ENCODE measurements around the gene PTPN22.

The PTPN22 gene

DNA sequence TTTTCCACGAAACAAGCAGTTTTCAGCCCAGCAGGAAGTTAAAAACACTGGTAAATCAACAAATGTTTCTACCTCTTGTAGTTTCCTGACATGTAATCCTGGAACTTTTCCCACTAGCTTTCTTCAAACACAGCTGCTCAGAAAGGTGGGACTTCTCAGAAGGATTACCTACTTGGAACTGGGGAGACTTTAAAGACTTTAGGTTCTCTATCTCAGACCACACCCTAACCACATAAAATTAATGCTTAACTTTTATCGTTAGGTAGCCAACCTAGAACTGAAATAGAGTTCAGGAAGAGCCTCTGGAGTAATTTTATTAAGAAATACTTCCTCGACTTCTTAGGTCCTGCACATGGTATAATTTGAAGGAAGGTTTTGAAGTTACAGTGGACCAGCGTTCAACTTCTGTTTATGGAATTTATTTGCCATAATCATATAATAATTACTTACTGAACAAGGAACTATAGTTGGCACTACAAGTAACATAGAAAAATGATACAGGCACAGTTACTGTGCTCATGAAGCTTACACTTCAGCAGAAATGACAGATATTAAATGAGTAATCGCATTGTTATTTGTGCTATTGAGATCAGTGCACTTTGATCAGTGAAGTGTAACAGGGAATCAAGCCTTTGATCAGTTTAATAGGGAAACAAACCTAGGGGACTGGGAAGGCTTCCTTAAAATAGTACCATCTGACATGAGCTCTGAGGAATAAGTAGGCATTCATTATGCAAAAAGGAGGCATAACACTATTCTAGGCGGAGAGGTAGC, 16.1 kb upstream of the PTPN22 start, which contains the start of gene BCL2L15:
Gene BCL2L15 (minus strand): TSS at position 180 of the 774 bp plus-strand sequence. CDS start 206 bp downstream, outside the sequence.
- TF ChIP-seq, protein P1, sequence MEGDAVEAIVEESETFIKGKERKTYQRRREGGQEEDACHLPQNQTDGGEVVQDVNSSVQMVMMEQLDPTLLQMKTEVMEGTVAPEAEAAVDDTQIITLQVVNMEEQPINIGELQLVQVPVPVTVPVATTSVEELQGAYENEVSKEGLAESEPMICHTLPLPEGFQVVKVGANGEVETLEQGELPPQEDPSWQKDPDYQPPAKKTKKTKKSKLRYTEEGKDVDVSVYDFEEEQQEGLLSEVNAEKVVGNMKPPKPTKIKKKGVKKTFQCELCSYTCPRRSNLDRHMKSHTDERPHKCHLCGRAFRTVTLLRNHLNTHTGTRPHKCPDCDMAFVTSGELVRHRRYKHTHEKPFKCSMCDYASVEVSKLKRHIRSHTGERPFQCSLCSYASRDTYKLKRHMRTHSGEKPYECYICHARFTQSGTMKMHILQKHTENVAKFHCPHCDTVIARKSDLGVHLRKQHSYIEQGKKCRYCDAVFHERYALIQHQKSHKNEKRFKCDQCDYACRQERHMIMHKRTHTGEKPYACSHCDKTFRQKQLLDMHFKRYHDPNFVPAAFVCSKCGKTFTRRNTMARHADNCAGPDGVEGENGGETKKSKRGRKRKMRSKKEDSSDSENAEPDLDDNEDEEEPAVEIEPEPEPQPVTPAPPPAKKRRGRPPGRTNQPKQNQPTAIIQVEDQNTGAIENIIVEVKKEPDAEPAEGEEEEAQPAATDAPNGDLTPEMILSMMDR (IDR thresholded peaks at IDR 0.05; ENCODE audit: low read depth, low read length), result no peak
- no peak for DNase-seq (ENCODE audit: low read depth in 2 of 2)
- H3K4me3 ChIP-seq (replicated peaks in 1 of 2; ENCODE audit: low read depth in 2 of 2, low read length in 2 of 2), result no peak within 1 kb of the TSS

DNA sequence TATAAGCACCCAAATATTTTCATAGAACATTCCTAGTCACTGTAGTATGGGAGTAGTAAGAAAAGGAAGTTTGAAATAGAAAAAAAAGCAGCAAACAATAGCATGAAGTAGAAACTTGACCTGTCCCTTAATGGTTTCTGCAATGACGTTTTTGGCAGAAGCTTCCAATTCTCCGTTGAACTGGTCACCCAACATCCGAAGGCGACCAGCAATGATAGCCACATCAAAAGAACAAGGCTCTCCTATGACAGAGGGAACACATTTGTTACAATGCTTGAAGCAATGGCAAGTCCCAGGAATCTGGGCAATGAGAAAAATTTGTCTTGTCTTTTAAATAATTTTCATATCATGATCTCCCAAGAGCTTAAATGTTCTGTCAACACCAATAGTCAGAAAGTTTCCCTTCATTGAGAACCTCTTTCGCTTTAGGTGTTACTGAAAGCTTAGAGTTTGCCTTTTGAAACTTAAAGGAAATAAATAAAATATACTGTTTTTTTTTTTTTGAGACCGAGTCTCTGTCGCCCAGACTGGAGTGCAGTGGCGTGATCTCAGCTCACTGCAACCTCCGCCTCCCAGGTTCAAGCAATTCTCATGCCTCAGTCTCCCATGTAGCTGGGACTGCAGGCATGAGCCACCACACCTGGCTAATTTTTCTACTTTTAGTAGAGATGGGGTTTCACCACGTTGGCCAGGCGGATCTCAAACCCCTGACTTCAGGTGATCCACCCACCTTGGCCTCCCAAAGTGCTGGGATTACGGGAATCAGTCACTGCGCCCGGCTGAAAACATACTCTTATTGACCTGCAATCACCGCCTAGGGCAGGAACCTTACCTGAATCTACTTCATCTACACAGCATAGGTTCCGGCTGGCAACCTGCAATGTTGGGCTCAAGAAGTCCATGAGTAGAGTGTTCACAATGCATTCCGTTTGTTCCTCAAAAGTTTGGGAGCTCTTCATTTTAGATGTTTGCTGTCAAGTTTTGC, 15.2 kb upstream of the PTPN22 start:
- no peak overlapping the region for H3K4me3 ChIP-seq (replicated peaks in 1 of 2; ENCODE audit: low read depth in 2 of 2, low read length in 2 of 2)
- DNase-seq (ENCODE audit: low read depth in 2 of 2), result no peak
- TF ChIP-seq, protein P1 (IDR thresholded peaks at IDR 0.05; ENCODE audit: low read depth, low read length), result no peak

DNA sequence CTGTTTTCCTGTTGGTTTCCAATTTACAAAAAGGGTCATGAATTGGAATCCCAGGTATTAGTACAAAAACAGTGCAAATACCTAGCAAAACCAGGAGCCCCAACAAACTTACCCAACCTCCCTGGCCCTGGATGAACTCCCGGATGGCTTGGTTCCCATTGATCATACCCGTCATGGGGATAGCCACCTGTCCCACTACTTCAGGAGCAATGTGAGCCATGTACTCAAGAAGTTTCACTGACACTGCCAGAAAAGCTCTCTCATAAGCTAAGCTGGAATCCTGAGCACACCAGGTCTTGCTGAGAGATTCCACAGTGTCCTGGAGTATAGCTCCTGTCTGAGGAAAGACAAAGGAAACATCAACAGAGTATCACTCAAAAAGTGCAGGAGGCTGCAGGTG, 10.1 kb upstream of the PTPN22 start:
- TF ChIP-seq, protein P1 (IDR thresholded peaks at IDR 0.05; ENCODE audit: low read depth, low read length), result no peak
- no peak for DNase-seq (ENCODE audit: low read depth in 2 of 2)
- H3K4me3 ChIP-seq (replicated peaks in 1 of 2; ENCODE audit: low read depth in 2 of 2, low read length in 2 of 2), result no peak overlapping the region

DNA sequence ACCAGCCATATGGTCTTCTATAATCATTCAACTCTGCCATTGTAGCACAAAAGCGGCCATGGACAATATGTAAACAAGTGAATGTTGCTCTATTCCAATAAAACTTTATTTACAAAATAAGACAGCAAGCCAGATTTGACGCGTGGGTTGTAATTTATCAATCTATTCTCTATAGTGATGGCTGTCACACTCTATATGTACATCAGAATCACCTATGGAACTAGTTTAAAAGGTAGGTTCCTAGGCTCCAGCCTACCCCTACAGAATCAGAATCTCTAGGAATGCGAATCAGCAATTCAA, 8.2 kb upstream of the PTPN22 start:
- TF ChIP-seq, protein P1 (IDR thresholded peaks at IDR 0.05; ENCODE audit: low read depth, low read length), result no peak
- DNase-seq (ENCODE audit: low read depth in 2 of 2), result no peak
- H3K4me3 ChIP-seq (replicated peaks in 1 of 2; ENCODE audit: low read depth in 2 of 2, low read length in 2 of 2), result no peak overlapping the region

DNA sequence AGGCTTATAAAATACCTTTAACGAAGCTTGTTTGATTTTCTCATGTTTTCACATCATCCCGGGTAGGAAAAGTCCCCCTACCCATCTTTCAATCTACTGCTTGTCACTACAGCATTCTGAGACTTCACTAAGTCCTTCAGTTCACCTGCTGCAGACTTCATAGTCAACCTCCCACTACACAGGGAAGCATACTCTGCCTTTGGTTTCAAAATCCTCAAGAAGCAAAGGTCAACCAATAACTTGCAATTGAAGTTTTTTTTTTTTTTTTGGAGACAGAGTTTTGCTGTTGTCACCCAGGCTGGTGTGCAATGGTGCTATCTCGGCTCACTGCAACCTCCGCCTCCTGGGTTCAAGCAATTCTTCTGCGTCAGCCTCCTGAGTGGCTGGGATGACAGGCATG, 4.7 kb upstream of the PTPN22 start:
- no peak for DNase-seq (ENCODE audit: low read depth in 2 of 2)
- H3K4me3 ChIP-seq (replicated peaks in 1 of 2; ENCODE audit: low read depth in 2 of 2, low read length in 2 of 2), result no peak overlapping the region
- TF ChIP-seq, protein P1 (IDR thresholded peaks at IDR 0.05; ENCODE audit: low read depth, low read length), result no peak

DNA sequence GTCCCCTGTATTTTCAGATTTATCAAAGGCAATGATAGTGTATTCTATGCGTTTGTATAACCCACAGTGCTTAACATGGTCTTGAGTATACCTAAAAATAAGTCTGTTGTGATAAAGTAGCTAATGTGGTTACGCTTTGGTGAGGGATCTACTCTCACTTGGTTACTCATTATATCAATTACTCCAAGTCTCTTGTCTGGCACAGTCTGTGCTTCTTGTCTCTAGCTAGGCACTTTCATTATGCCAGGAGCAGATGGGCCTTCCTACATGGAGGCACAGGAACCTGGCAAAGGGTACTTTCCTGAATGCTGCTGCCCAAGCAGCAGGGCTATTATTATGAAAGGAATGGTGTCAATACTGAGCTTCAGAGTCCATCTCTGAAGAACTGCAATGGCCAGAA, 4.2 kb upstream of the PTPN22 start:
- DNase-seq (ENCODE audit: low read depth in 2 of 2), result no peak
- H3K4me3 ChIP-seq (replicated peaks in 1 of 2; ENCODE audit: low read depth in 2 of 2, low read length in 2 of 2), result no peak overlapping the region
- TF ChIP-seq, protein P1 (IDR thresholded peaks at IDR 0.05; ENCODE audit: low read depth, low read length), result no peak
